ENCODE measurements around the gene VEGFB.

Gene VEGFB

DNA sequence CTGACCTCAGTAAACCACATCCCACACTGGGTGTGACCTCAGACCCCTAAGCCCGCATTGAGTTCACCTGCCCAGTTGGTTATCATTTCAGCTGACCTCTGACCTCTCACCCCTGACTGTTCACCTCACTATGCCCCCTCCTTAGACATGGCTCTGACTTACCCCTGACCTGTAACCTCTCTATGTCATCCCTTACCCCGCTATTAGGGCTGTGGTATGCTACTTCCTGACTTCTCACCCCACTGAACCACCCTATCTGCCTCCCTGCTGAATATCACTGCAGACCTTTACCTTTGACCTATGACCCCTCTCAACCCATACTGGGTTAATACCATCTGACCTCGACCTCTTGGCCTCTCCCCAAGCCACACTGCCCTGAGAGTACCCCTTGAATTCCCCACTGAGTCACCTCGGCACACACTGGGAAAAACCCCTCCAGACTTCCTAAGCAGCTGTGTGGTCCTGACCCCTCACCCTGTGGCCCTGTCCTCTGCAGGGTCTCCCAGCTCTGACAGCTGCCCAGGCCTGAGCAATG lies 25.2 kb downstream of the VEGFB start:
- no peak for DNase-seq (ENCODE audit: extremely low read depth, low read depth)
- TF ChIP-seq, protein P1, sequence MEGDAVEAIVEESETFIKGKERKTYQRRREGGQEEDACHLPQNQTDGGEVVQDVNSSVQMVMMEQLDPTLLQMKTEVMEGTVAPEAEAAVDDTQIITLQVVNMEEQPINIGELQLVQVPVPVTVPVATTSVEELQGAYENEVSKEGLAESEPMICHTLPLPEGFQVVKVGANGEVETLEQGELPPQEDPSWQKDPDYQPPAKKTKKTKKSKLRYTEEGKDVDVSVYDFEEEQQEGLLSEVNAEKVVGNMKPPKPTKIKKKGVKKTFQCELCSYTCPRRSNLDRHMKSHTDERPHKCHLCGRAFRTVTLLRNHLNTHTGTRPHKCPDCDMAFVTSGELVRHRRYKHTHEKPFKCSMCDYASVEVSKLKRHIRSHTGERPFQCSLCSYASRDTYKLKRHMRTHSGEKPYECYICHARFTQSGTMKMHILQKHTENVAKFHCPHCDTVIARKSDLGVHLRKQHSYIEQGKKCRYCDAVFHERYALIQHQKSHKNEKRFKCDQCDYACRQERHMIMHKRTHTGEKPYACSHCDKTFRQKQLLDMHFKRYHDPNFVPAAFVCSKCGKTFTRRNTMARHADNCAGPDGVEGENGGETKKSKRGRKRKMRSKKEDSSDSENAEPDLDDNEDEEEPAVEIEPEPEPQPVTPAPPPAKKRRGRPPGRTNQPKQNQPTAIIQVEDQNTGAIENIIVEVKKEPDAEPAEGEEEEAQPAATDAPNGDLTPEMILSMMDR (IDR thresholded peaks at IDR 0.05; ENCODE audit: low read depth, low read length): no peak

DNA sequence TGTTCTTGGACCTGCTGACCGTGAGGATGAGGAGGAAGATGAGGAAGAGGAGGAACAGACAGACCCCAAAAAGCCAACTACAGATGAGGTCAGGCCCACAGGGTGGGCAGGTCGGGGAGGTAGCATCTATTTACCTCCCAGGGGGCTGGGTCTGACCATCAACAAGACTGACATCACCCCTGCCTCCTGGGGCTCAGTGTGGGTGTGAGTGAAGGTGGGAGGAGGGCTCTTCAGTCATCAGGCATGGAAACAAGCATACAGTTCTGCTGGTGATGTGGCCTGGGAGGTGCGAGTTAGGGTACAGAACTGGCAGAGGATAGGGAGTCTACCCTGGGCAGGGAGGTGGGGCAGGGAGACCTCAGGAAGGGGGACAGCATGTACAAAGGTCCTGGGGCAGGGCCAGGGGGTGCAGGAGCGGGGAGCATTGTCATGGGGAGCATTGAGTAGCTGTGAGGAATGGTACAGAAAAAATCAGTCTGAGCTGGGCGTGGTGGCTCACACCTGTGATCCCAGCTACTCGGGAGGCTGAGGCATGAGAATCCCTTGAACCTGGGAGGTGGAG lies 25.8 kb downstream of the VEGFB start:
- DNase-seq (ENCODE audit: extremely low read depth, low read depth): no peak
- TF ChIP-seq, protein P1 (IDR thresholded peaks at IDR 0.05; ENCODE audit: low read depth, low read length): no peak

DNA sequence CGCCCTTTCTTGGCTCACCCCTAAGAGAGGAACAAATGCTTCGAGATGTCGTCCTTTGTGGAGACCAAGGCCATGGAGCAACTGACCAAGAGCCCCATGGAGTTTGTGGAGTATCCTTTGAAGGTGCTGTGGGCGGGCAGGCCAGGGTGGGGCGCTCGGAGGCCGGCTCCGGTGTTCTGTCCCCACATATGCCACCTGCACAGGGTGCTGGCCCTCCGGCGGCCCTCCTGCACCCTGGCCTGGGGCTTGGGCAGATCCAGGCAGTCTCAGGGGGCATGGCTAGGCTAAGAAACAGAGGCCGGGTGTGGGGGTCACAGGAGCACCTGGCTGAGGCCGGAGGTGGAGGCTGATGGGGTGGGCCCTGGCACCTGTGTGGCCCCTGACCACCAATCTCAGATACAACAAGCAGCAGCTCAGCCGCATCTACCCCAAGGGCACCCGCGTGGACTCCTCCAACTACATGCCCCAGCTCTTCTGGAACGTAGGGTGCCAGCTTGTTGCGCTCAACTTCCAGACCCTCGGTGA lies 27.2 kb downstream of the VEGFB start:
- DNase-seq (ENCODE audit: extremely low read depth, low read depth): no peak
- TF ChIP-seq, protein P1 (IDR thresholded peaks at IDR 0.05; ENCODE audit: low read depth, low read length): no peak

DNA sequence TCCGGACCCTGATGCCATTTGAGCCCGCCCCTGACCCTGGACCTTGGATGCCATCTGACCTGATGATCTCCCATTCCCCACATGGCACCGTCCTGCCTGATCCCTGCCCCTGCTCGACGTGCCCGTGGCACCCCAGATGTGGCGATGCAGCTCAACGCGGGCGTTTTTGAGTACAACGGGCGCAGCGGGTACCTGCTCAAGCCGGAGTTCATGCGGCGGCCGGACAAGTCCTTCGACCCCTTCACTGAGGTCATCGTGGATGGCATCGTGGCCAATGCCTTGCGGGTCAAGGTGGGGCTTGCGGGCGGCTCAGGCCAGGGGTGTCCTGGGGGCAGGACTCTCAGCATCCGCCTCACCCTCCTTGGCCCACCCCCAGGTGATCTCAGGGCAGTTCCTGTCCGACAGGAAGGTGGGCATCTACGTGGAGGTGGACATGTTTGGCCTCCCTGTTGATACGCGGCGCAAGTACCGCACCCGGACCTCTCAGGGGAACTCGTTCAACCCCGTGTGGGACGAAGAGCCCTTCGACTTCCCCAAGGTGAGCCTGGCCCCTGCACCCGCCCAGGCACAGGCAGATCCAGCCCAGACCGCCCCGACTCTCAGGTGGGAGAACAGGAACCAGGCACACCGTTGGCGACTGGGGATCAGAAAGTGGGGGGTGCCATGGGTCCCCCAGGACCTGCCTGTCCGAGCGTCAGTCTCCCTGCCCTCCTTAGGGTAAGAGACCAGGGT lies 28.1 kb downstream of the VEGFB start:
- no peak for DNase-seq (ENCODE audit: extremely low read depth, low read depth)
- TF ChIP-seq, protein P1 (IDR thresholded peaks at IDR 0.05; ENCODE audit: low read depth, low read length): no peak

DNA sequence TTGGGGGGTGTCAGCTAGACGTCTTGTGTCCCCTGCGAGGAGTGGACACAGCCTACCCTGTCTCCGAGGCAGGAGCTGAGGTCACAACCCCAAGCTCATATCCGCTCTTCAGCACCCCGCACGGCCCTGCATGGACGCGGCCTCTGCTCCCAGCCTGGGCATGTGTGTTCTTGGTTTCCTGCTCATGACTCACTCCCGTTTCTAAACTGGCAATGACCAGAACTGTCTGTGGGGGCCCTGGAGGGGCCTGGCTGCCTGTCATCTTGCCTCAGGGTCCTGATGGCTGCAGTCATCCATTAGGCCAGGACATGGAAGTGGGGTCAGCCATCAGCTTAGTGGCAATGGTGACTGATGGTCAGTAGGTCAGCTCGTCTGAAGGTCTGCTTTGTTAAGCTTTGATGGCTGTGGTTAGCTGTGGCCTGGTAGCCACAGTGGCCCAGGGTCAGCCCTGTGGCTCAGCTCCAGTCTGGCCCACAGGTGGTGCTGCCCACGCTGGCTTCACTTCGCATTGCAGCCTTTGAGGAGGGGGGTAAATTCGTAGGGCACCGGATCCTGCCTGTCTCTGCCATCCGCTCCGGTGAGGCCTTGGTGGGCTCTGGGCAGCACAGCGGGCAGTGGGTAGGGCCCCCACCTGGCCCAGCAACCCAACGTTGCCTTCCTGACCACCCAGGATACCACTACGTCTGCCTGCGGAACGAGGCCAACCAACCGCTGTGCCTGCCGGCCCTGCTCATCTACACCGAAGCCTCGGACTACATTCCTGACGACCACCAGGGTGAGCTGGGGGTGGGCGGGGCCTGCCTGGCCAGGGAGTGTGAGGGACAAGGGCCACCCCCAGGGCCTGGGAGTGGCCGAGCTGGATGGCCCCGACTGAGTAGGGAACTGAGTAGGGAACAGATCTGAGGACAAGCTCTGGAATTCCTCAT lies 28.9 kb downstream of the VEGFB start:
- TF ChIP-seq, protein P1 (IDR thresholded peaks at IDR 0.05; ENCODE audit: low read depth, low read length): no peak
- no peak for DNase-seq (ENCODE audit: extremely low read depth, low read depth)

DNA sequence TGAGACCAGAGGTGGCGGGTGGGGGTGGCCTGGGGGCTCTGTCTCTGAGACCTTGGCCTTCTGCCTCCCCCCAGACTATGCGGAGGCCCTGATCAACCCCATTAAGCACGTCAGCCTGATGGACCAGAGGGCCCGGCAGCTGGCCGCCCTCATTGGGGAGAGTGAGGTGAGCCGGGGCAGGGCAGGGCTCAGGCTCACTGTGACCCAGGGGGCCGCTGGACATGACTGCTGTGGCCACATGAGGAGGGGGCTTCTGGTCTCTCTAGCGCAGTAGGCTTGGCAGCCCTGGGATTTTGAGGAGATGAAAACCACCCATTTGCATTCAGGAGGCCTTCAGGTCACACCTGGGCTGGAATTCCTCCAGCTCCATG lies 29.5 kb downstream of the VEGFB start:
- TF ChIP-seq, protein P1 (IDR thresholded peaks at IDR 0.05; ENCODE audit: low read depth, low read length): no peak
- no peak for DNase-seq (ENCODE audit: extremely low read depth, low read depth)
